ENCODE data around the gene CLTCL1. TPM values are rescaled to one million over a fixed set of nuclear protein-coding genes. Genes with fewer than 3 reads are reported as not detected.

The CLTCL1 gene
- total RNA-seq, 1 donor from 2014 or later: 13.5 TPM

GRCh38 chr22:19232623-19233022 is 58.9 kb downstream of the CLTCL1 start:
- Mint-ChIP-seq H3K4me1 (ENCODE audit: unreplicated experiment) (no peaks in the 10 kb centered on the region), H3K36me3 (ENCODE audit: low read depth, unreplicated experiment) (peaks cover 25% of the 10 kb centered on the region), H3K27me3 (ENCODE audit: unreplicated experiment) (peaks cover 2% of the 10 kb centered on the region), H3K9me3 (ENCODE audit: unreplicated experiment) (no peaks in the 10 kb centered on the region), H3K4me3 (ENCODE audit: unreplicated experiment) (no peak overlapping the region), H3K27ac (ENCODE audit: unreplicated experiment) (no peak overlapping the region)
- no peak for TF ChIP-seq CTCF (IDR thresholded peaks at IDR 0.05; ENCODE audit: unreplicated experiment)
- no peak for DNase-seq (ENCODE audit: low spot score)

GRCh38 chr22:19231986-19232385 is 59.5 kb downstream of the CLTCL1 start:
- Mint-ChIP-seq H3K27me3 (ENCODE audit: unreplicated experiment) (peaks cover 1% of the 10 kb centered on the region), H3K36me3 (ENCODE audit: low read depth, unreplicated experiment) (peaks cover 26% of the 10 kb centered on the region)

GRCh38 chr22:19229600-19229999 is 61.9 kb downstream of the CLTCL1 start:
- H3K4me3 Mint-ChIP-seq (ENCODE audit: unreplicated experiment): peak overlapping the region; percentile 37
- H3K36me3 Mint-ChIP-seq (ENCODE audit: low read depth, unreplicated experiment): peaks cover 38% of the 10 kb centered on the region
- no peak for TF ChIP-seq CTCF (IDR thresholded peaks at IDR 0.05; ENCODE audit: unreplicated experiment)
- peaks cover 3% of the 10 kb centered on the region for H3K27me3 Mint-ChIP-seq (ENCODE audit: unreplicated experiment)
- no peaks in the 10 kb centered on the region for H3K4me1 Mint-ChIP-seq (ENCODE audit: unreplicated experiment)
- H3K9me3 Mint-ChIP-seq (ENCODE audit: unreplicated experiment): no peaks in the 10 kb centered on the region
- DNase-seq (ENCODE audit: low spot score): no peak
- H3K27ac Mint-ChIP-seq (ENCODE audit: unreplicated experiment): no peak overlapping the region

More at GRCh38 chr22:19231986-19232385, 59.5 kb downstream of the CLTCL1 start:
- Mint-ChIP-seq H3K4me3 (ENCODE audit: unreplicated experiment) (no peak overlapping the region), H3K9me3 (ENCODE audit: unreplicated experiment) (no peaks in the 10 kb centered on the region), H3K27ac (ENCODE audit: unreplicated experiment) (no peak overlapping the region), H3K4me1 (ENCODE audit: unreplicated experiment) (no peaks in the 10 kb centered on the region)
- DNase-seq (ENCODE audit: low spot score): no peak
- TF ChIP-seq CTCF (IDR thresholded peaks at IDR 0.05; ENCODE audit: unreplicated experiment): no peak

GRCh38 chr22:19228179-19228578 is 63.3 kb downstream of the CLTCL1 start:
- H3K27me3 Mint-ChIP-seq (ENCODE audit: unreplicated experiment): peaks cover 3% of the 10 kb centered on the region
- no peak for TF ChIP-seq CTCF (IDR thresholded peaks at IDR 0.05; ENCODE audit: unreplicated experiment)
- peaks cover 3% of the 10 kb centered on the region for H3K4me1 Mint-ChIP-seq (ENCODE audit: unreplicated experiment)
- H3K4me3 Mint-ChIP-seq (ENCODE audit: unreplicated experiment): no peak overlapping the region
- DNase-seq (ENCODE audit: low spot score): no peak
- no peak overlapping the region for H3K27ac Mint-ChIP-seq (ENCODE audit: unreplicated experiment)
- peaks cover 44% of the 10 kb centered on the region for H3K36me3 Mint-ChIP-seq (ENCODE audit: low read depth, unreplicated experiment)
- H3K9me3 Mint-ChIP-seq (ENCODE audit: unreplicated experiment): no peaks in the 10 kb centered on the region

GRCh38 chr22:19226428-19226827 is 65.1 kb downstream of the CLTCL1 start:
- Mint-ChIP-seq H3K4me1 (ENCODE audit: unreplicated experiment) (peaks cover 3% of the 10 kb centered on the region), H3K4me3 (ENCODE audit: unreplicated experiment) (no peak overlapping the region), H3K27me3 (ENCODE audit: unreplicated experiment) (peaks cover 3% of the 10 kb centered on the region), H3K27ac (ENCODE audit: unreplicated experiment) (no peak overlapping the region), H3K36me3 (ENCODE audit: low read depth, unreplicated experiment) (peaks cover 43% of the 10 kb centered on the region), H3K9me3 (ENCODE audit: unreplicated experiment) (no peaks in the 10 kb centered on the region)
- no peak for DNase-seq (ENCODE audit: low spot score)
- no peak for TF ChIP-seq CTCF (IDR thresholded peaks at IDR 0.05; ENCODE audit: unreplicated experiment)

All from endothelial cell (in vitro differentiated cells).